ENCODE measurements around the gene POFUT2.
"Not testable (repeated sequence)": the region's sequence is repeated elsewhere in the genome, so short reads cannot be mapped to it uniquely, and the experiment has no call there.

Gene POFUT2

DNA sequence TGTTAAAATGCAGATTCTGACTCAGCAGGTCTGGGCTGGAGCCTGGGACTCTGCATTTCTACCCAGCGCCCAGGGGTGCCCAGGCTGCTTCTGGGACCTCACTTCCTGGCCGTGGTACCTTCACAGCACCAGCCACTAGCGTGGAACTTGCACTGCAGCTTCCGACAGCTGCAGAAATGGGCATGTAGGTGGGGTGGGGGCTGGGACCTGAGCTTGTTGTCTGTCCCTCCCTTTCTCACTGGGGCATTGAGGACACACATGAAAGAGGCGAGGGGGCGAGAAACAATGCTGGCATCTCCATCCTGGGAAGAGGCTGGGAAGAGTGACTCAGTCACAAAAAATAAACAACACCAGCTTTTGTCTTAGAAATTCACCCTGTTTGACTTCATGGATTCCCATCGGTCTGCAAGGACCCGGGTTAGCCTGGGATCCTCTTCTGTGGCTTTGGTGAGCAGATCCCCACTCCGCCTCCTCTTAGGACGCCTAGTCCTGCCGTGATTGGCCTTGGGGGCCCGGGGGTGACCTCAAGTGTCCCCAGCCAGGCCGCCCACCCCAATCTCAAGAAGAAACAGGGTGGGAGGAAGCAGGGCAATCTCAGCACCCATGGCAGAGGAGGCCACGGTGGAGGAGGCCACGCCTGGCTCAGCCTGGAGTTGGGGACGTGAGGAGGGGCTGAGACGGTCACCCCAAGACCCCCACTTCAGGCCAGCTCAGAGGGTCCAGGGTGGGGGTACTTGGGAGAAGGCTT lies 29.9 kb upstream of the POFUT2 start:
- TF ChIP-seq, protein P1, sequence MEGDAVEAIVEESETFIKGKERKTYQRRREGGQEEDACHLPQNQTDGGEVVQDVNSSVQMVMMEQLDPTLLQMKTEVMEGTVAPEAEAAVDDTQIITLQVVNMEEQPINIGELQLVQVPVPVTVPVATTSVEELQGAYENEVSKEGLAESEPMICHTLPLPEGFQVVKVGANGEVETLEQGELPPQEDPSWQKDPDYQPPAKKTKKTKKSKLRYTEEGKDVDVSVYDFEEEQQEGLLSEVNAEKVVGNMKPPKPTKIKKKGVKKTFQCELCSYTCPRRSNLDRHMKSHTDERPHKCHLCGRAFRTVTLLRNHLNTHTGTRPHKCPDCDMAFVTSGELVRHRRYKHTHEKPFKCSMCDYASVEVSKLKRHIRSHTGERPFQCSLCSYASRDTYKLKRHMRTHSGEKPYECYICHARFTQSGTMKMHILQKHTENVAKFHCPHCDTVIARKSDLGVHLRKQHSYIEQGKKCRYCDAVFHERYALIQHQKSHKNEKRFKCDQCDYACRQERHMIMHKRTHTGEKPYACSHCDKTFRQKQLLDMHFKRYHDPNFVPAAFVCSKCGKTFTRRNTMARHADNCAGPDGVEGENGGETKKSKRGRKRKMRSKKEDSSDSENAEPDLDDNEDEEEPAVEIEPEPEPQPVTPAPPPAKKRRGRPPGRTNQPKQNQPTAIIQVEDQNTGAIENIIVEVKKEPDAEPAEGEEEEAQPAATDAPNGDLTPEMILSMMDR (IDR thresholded peaks at IDR 0.05; ENCODE audit: insufficient read depth, low read depth, low read length, missing control alignments): no peak
- H3K4me3 ChIP-seq (ENCODE audit: low read depth, low read length): no peak overlapping the region
- DNase-seq (ENCODE audit: low read depth): no peak

DNA sequence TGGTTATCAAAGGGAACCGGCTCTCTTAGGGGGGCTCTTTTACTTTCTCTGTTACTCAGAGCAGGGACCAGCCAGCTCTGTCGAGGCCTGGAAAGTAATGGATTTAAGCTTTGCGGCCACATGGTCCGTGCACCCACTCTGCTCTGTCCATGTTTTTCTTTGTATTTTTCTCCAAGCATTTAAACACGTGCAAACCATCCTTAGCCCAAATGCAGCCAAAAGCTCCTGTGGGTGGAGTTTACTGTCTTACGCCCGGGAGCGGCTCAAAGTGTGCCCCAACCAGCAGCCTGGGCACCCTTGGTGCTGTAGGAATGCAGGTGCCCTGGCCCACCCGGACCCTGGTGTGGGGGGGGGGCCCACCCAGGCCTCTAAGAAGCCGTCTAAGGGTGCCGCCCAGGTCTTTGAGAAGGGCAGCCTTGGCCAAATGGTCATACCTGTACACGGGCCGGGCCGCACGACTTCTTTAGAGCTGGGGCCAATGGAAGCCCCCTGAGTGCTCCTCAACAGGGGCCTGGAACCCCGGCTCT lies 29.2 kb upstream of the POFUT2 start:
- DNase-seq (ENCODE audit: low read depth): no peak
- no peak overlapping the region for H3K4me3 ChIP-seq (ENCODE audit: low read depth, low read length)
- TF ChIP-seq, protein P1 (IDR thresholded peaks at IDR 0.05; ENCODE audit: insufficient read depth, low read depth, low read length, missing control alignments): no peak

DNA sequence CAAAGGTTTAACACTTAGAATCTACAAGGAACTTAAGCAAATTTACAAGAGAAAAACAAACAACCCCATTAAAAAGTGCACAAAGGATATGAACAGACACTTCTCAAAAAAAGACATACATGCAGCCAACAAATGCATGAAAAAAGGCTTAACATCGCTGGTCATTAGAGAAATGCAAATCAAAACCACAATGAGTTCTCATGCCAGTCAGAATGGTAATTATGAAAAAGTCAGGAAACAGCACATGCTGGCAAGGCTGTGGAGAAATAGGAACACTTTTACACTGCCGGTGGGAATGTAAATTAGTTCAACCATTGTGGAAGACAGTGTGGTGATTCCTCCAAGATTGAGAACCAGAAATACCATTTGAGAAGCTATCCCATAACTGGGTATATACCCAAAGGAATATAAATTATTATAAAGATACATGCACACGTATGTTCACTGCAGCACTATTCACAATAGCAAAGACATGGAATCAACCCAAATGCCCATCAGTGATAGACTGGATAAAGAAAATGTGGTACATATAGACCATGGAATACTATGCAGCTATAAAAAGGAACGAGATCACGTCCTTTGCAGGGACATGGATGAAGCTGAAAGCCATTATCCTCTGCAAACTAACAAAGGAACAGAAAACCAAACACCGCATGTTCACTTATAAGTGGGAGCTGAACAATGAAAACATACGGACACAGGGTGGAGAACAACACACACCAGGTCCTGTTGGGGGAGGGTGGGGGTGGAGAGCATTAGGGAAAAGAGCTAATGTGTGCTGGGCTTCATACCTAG lies 28.2 kb upstream of the POFUT2 start:
- not testable (repeated sequence) for DNase-seq (ENCODE audit: low read depth); H3K4me3 ChIP-seq (ENCODE audit: low read depth, low read length)

DNA sequence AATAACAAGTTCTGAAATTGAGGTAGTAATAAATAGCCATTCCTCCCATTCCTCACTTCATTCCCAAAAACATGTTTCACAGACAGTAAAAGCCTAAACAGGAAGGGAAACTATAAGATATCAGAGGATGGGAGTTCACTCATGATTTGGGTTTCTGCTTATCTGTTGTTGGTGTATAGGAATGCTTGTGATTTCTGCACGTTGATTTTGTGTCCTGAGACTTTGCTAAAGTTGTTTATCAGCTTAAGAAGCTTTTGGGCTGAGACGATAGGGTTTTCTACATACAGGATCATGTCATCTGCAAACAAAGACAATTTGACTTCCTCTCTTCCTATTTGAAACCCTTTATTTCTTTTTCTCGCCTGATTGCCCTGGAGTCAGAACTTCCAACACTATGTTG lies 26.0 kb upstream of the POFUT2 start:
- no peak for DNase-seq (ENCODE audit: low read depth)
- TF ChIP-seq, protein P1 (IDR thresholded peaks at IDR 0.05; ENCODE audit: insufficient read depth, low read depth, low read length, missing control alignments): no peak
- H3K4me3 ChIP-seq (ENCODE audit: low read depth, low read length): no peak overlapping the region

DNA sequence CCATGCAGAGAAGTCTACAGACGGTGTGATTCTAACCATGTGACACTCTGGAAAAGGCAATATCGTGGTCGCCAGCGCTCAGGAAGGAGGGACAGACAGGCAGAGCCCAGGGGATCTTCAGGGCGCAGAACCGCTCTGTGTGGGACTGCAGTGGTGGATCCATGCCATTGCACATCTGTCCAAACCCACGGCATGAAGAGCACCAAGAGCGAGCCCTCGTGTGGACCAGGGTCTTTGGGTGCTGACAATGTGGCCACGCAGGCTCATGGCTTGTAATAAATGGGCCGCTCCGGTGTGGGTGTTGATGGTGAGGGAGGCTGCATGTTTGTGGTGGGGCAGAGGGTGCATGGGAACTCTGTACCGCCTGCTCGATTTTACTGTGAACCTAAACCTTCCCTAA lies 25.3 kb upstream of the POFUT2 start:
- no peak overlapping the region for H3K4me3 ChIP-seq (ENCODE audit: low read depth, low read length)
- TF ChIP-seq, protein P1 (IDR thresholded peaks at IDR 0.05; ENCODE audit: insufficient read depth, low read depth, low read length, missing control alignments): no peak
- DNase-seq (ENCODE audit: low read depth): no peak

DNA sequence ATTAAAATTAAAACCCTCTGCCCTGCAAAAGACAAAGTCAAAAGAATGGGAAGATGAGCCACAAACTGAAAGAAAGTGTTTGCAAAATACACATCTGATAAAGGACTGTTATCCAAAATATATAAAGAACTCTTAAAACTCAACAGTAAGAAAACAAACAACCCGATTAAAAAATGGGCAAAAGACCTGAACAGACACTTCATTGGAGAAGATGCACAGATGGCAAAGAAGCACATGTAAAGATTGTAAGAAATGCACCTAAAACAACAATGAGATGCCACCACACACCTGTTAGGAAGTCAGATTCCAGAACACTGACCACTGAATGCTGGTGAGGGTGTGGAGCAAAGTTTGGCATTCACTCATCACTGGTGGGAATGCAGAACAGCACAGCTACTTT lies 24.6 kb upstream of the POFUT2 start:
- DNase-seq (ENCODE audit: low read depth): no peak
- no peak overlapping the region for H3K4me3 ChIP-seq (ENCODE audit: low read depth, low read length)
- TF ChIP-seq, protein P1 (IDR thresholded peaks at IDR 0.05; ENCODE audit: insufficient read depth, low read depth, low read length, missing control alignments): no peak

DNA sequence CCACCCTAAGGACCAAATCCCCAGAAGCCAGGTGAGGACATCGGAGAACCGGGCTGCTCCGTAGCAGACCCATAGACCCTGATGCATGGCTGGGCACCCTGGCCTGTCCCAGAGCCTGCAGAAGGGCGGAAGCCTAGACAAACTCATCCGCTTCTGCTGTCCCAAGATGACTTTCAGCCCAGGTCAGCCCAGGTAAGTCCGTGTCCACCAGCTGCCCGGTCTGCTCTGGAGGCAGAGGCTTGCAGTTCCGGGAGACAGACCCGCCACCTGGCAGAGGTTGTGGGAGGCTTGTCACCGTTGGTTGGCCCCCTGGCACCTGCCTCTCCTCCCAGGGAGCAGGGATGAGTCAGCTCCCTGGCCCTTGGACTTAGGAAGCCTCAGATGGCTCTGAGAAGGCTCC lies 22.8 kb upstream of the POFUT2 start:
- TF ChIP-seq, protein P1 (IDR thresholded peaks at IDR 0.05; ENCODE audit: insufficient read depth, low read depth, low read length, missing control alignments): no peak
- no peak overlapping the region for H3K4me3 ChIP-seq (ENCODE audit: low read depth, low read length)
- no peak for DNase-seq (ENCODE audit: low read depth)
